Neural cell (in vitro differentiated cells): ENCODE measurements around the gene E2F4. TPM values are rescaled to one million over a fixed set of nuclear protein-coding genes. Genes with fewer than 3 reads are reported as not detected.

Experiments used
- H2AFZ ChIP-seq: fragments of 200-600, 300-800 bp; sonication (generic), shearing (Covaris generic); 2 replicates; pipeline ENCODE4 v1.6.0; 2014; ENCODE audit warnings: low read depth, mild to moderate bottlenecking, antibody characterized with exemption, low read length, moderate library complexity
- H3F3A ChIP-seq: fragments of 200-600 bp; shearing (Covaris generic); 2 replicates; pipeline ENCODE4 v1.6.1; 2016; ENCODE audit warnings: mild to moderate bottlenecking, moderate library complexity, mixed read lengths, antibody characterized with exemption, low read length; ENCODE audit not compliant: insufficient read depth, poor library complexity, severe bottlenecking
- H3K27ac ChIP-seq: fragments of 200-600, 300-800 bp; sonication (generic), shearing (Covaris generic); 2 replicates; pipeline ENCODE4 v1.5.1; 2014; ENCODE audit warnings: mild to moderate bottlenecking, low read length, moderate library complexity
- H3K27me3 ChIP-seq: fragments of 300-800, 200-600 bp; sonication (generic), shearing (Covaris generic); 2 replicates; pipeline ENCODE4 v1.6.0; 2014; ENCODE audit warnings: mild to moderate bottlenecking, low read depth, low read length, moderate library complexity; ENCODE audit not compliant: insufficient read depth
- H3K36me3 ChIP-seq: fragments of 300-800, 200-600 bp; sonication (generic), shearing (Covaris generic); 2 replicates; pipeline ENCODE4 v1.5.1; 2014; ENCODE audit warnings: mild to moderate bottlenecking, antibody characterized with exemption, low read length, moderate library complexity; ENCODE audit not compliant: insufficient read depth
- H3K4me2 ChIP-seq: fragments of 300-800, 200-600 bp; sonication (generic), shearing (Covaris generic); 2 replicates; pipeline ENCODE4 v1.6.0; 2014; ENCODE audit warnings: mild to moderate bottlenecking, low read length
- H3K4me3 ChIP-seq: fragments of 300-800, 200-600 bp; sonication (generic), shearing (Covaris generic); 2 replicates; pipeline ENCODE4 v1.5.1; 2014; ENCODE audit warnings: mild to moderate bottlenecking, low read length, moderate library complexity
- H3K79me2 ChIP-seq: fragments of 200-600 bp; shearing (Covaris generic); replicated peaks from 2 replicates; pipeline ENCODE4 v1.6.0; 2014; ENCODE audit warnings: mild to moderate bottlenecking, low read length, moderate library complexity; ENCODE audit not compliant: insufficient read depth
- H3K9ac ChIP-seq: fragments of 300-800, 200-600 bp; sonication (generic), shearing (Covaris generic); 2 replicates; pipeline ENCODE4 v1.6.1; 2016; ENCODE audit warnings: mild to moderate bottlenecking, low read length, mixed read lengths
- H3K9me2 ChIP-seq: fragments of 200-600 bp; shearing (Covaris generic); 2 replicates; pipeline ENCODE4 v1.6.1; 2016; ENCODE audit warnings: mild to moderate bottlenecking, low read length, mixed read lengths; ENCODE audit not compliant: insufficient read depth
- H3K9me3 ChIP-seq: fragments of 200-600, 300-800 bp; sonication (generic), shearing (Covaris generic); 2 replicates; pipeline ENCODE4 v1.6.1; 2016; ENCODE audit warnings: mild to moderate bottlenecking, mixed run types, low read length, moderate library complexity, mixed read lengths
- H4K20me1 ChIP-seq: fragments of 200-600 bp; shearing (Covaris generic); 2 replicates; pipeline ENCODE4 v1.6.1; 2016; ENCODE audit warnings: mild to moderate bottlenecking, mixed run types; ENCODE audit not compliant: insufficient read depth
- EP300 ChIP-seq: fragments of 450-650 bp; conservative IDR thresholded peaks from 2 replicates; pipeline ENCODE4 v1.6.1; 2014; ENCODE audit warnings: antibody characterized with exemption, mild to moderate bottlenecking, moderate library complexity; ENCODE audit not compliant: poor library complexity, severe bottlenecking
- EZH2 ChIP-seq: fragments of 200-600, 300-800 bp; shearing (Covaris generic), sonication (generic); IDR thresholded peaks from 2 replicates; pipeline ENCODE4 v1.6.1; 2014; ENCODE audit warnings: antibody characterized with exemption, low read length, borderline replicate concordance, mild to moderate bottlenecking; ENCODE audit not compliant: insufficient read depth, poor library complexity, severe bottlenecking
- MXI1 ChIP-seq: fragments of 450-650 bp; conservative IDR thresholded peaks from 2 replicates; pipeline ENCODE4 v1.6.1; 2014; ENCODE audit warnings: antibody characterized with exemption, mild to moderate bottlenecking; ENCODE audit not compliant: poor library complexity, severe bottlenecking
- POLR2AphosphoS5 ChIP-seq: IDR thresholded peaks from 2 replicates; pipeline ENCODE4 v1.6.1; 2012
- RAD21 ChIP-seq: fragments of 450-650 bp; conservative IDR thresholded peaks from 2 replicates; pipeline ENCODE4 v1.6.1; 2014; ENCODE audit warnings: antibody characterized with exemption, mild to moderate bottlenecking, moderate library complexity
- SMC3 ChIP-seq: fragments of 450-650 bp; conservative IDR thresholded peaks from 2 replicates; pipeline ENCODE4 v1.6.1; 2014; ENCODE audit warnings: antibody characterized with exemption, mild to moderate bottlenecking, moderate library complexity; ENCODE audit not compliant: poor library complexity
- TAF1 ChIP-seq: IDR thresholded peaks from 2 replicates; pipeline ENCODE4 v1.6.1; 2012; ENCODE audit warnings: low read depth
- polyA plus RNA-seq: library from polyadenylated mRNA; depleted of rRNA; stranded (reverse); fragments of >200 nt; gene quantifications from 2 replicates; pipeline ENCODE4 v1.2.3, GENCODE V29; 2014
- TF ChIP-seq, protein P1 (sequence below): IDR thresholded peaks from 2 replicates; pipeline ENCODE4 v1.6.1; 2012; ENCODE audit warnings: borderline replicate concordance
- TF ChIP-seq, protein P2 (sequence below): fragments of 450-650 bp; IDR thresholded peaks from 2 replicates; pipeline ENCODE4 v1.5.1; 2014; ENCODE audit warnings: antibody characterized with exemption, mild to moderate bottlenecking, moderate library complexity; ENCODE audit not compliant: poor library complexity, severe bottlenecking

E2F4 gene
- polyA plus RNA-seq, 1 donor from 2014 or later, result 112 TPM

DNA sequence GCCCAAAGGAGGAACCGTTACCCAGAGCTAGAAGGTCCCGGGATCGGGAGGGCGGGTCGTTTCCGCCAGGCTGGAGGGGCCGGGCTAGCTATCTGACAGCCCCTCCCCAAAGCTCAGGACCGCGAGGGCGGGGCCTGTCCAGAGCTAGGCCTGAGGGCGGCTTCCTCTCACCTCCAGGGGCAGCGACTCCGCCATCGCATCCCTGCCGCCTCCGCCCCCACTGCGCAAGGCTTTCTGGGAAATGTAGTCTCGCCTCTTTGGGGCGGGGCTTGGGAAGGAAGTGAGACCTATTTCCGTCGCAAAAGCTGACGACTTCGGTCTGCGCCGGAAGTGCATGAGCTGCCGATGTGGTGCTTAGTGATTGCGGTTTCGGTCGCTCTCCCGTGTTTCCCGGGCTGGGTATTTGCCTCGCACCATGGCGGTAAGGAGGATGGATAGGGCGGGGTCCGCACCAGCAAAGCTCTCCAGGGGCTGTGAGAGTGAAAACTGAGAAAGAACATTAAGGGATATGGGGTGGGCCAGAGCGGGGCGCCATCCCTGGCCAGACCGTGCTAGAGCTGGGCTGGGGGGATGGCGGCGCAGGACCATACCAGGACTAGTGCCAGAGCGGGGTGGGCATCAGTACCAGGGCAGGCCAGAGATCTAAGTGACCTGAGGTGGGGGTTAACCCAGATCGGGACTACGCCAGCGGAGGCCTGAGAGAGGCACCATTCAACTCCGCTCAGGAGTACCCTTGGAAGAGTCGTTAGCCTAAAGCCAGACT lies 35.0 kb downstream of the E2F4 start, which contains the start of gene TMEM208:
Gene TMEM208 (plus strand): TSS at position 327 of the 763 bp plus-strand sequence. CDS start 89 bp downstream, at position 416.
- Histone ChIP-seq H2AFZ (peak within 1 kb of the TSS; percentile 58), H3K9ac (peak within 1 kb of the TSS; percentile 94), H3F3A (no peaks in the 10 kb centered on the region), H3K36me3 (no peaks in the 10 kb centered on the region), H3K27me3 (no peaks in the 10 kb centered on the region), H3K4me3 (peak within 1 kb of the TSS; percentile 72), H3K9me3 (no peaks in the 10 kb centered on the region), H3K4me2 (peak within 1 kb of the TSS; percentile 92), H3K79me2 (peaks cover 12% of the 10 kb centered on the region), H4K20me1 (no peaks in the 10 kb centered on the region), H3K9me2 (no peaks in the 10 kb centered on the region), H3K27ac (peak within 1 kb of the TSS; percentile 56)
- TF ChIP-seq EZH2 (no peak), SMC3 (peak; percentile 52), POLR2AphosphoS5 (peak; percentile 99), EP300 (peak; percentile 32), RAD21 (peak; percentile 47), TAF1 (peak; percentile 99), MXI1 (peak; percentile 94)
- TF ChIP-seq, protein P1, sequence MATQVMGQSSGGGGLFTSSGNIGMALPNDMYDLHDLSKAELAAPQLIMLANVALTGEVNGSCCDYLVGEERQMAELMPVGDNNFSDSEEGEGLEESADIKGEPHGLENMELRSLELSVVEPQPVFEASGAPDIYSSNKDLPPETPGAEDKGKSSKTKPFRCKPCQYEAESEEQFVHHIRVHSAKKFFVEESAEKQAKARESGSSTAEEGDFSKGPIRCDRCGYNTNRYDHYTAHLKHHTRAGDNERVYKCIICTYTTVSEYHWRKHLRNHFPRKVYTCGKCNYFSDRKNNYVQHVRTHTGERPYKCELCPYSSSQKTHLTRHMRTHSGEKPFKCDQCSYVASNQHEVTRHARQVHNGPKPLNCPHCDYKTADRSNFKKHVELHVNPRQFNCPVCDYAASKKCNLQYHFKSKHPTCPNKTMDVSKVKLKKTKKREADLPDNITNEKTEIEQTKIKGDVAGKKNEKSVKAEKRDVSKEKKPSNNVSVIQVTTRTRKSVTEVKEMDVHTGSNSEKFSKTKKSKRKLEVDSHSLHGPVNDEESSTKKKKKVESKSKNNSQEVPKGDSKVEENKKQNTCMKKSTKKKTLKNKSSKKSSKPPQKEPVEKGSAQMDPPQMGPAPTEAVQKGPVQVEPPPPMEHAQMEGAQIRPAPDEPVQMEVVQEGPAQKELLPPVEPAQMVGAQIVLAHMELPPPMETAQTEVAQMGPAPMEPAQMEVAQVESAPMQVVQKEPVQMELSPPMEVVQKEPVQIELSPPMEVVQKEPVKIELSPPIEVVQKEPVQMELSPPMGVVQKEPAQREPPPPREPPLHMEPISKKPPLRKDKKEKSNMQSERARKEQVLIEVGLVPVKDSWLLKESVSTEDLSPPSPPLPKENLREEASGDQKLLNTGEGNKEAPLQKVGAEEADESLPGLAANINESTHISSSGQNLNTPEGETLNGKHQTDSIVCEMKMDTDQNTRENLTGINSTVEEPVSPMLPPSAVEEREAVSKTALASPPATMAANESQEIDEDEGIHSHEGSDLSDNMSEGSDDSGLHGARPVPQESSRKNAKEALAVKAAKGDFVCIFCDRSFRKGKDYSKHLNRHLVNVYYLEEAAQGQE, result peak; percentile 96
- TF ChIP-seq, protein P2, sequence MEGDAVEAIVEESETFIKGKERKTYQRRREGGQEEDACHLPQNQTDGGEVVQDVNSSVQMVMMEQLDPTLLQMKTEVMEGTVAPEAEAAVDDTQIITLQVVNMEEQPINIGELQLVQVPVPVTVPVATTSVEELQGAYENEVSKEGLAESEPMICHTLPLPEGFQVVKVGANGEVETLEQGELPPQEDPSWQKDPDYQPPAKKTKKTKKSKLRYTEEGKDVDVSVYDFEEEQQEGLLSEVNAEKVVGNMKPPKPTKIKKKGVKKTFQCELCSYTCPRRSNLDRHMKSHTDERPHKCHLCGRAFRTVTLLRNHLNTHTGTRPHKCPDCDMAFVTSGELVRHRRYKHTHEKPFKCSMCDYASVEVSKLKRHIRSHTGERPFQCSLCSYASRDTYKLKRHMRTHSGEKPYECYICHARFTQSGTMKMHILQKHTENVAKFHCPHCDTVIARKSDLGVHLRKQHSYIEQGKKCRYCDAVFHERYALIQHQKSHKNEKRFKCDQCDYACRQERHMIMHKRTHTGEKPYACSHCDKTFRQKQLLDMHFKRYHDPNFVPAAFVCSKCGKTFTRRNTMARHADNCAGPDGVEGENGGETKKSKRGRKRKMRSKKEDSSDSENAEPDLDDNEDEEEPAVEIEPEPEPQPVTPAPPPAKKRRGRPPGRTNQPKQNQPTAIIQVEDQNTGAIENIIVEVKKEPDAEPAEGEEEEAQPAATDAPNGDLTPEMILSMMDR, result peak; percentile 68

DNA sequence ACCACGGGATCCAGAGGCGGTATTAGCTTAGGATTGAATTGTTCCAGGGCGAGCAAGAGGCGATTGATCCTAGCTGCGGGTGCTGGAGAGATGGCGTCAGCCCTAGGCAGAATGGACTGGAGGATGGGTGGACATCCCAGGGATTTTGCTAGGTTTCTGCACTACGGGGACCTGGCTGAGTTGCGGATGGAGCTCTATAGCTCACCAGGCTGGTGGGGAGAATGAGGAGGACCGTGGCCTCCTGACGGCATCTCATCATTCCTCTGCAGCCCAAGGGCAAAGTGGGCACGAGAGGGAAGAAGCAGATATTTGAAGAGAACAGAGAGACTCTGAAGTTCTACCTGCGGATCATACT lies 35.6 kb downstream of the E2F4 start:
- peak overlapping the region; percentile 74 for H3K4me2 ChIP-seq
- no peaks in the 10 kb centered on the region for H3F3A ChIP-seq
- peaks cover 12% of the 10 kb centered on the region for H3K79me2 ChIP-seq
- H4K20me1 ChIP-seq, result no peaks in the 10 kb centered on the region
- no peaks in the 10 kb centered on the region for H3K36me3 ChIP-seq
- no peaks in the 10 kb centered on the region for H3K9me2 ChIP-seq
- TF ChIP-seq, protein P2, result no peak
- TF ChIP-seq, protein P1, result no peak
- TF ChIP-seq POLR2AphosphoS5, result no peak
- TF ChIP-seq SMC3, result no peak
- H3K27me3 ChIP-seq, result no peaks in the 10 kb centered on the region
- H2AFZ ChIP-seq, result no peak overlapping the region
- peak overlapping the region; percentile 94 for H3K9ac ChIP-seq
- no peaks in the 10 kb centered on the region for H3K9me3 ChIP-seq
- peak overlapping the region; percentile 72 for H3K4me3 ChIP-seq
- peak overlapping the region; percentile 56 for H3K27ac ChIP-seq
